Measurements from ENCODE around the gene LIMS2. TPM values are rescaled to one million over a fixed set of nuclear protein-coding genes. Genes with fewer than 3 reads are reported as not detected.

Gene LIMS2
- total RNA-seq, 1 experiment from 2014 or later: not detected

DNA sequence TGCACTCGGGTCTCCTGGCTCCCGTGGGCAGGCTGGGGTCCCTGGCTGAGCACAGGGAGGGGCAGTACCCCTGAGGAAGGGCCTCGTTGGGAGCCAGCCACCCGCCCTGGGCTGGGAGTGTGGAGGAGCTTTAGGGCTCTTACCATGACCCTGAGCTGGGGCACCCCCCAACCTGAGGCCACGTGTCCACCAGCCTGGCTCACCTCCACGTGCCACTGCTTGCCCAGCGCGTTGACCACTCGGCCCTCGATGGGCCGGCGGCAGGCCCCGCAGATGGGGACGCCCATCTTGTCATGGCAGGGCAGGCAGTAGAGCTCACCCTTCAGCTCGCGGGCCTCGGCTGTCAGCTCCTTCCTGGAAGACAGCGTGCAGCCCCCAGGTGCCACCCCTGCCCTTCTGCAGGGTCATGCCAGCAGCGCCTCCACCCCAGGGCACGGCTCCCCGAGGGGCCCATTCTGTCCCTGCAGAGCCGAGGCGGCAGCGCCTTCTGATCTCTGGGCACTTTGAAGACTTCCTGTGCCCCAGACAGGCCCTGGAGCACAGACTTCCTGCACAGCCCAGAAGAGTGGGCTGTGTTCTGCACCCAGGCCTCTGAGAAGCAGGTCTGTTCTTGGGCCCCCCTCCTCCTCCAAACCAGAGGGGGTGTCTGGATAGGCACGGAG lies 33.4 kb downstream of the LIMS2 start:
- no peak for DNase-seq (ENCODE audit: low read depth)
- in situ Hi-C loops (cut with HindIII; ENCODE audit: low pct_unique_long_range_greater_than_20kb, low sequenced_read_pairs): no loop called here

DNA sequence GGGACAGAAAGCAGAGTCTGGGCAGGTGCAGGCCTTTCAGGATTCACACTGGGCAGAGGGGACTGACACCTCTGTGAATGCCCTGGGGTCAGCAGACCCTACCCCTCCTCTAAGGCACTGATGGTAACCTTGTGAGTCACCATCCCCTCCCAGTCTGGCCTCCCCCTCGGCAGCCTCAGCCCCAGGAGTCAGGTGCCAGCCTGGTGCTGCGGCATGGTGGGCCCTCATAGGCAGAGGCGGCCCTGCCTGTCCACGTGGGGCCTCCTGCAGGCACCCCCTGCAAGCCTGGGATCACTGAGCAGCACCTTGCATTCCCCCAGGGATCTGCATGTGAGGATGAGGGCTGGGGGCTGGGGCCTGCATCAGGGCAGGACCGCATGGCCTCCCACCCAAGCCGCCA lies 34.2 kb downstream of the LIMS2 start:
- DNase-seq (ENCODE audit: low read depth): no peak
- in situ Hi-C loops (cut with HindIII; ENCODE audit: low pct_unique_long_range_greater_than_20kb, low sequenced_read_pairs): no loop called here

DNA sequence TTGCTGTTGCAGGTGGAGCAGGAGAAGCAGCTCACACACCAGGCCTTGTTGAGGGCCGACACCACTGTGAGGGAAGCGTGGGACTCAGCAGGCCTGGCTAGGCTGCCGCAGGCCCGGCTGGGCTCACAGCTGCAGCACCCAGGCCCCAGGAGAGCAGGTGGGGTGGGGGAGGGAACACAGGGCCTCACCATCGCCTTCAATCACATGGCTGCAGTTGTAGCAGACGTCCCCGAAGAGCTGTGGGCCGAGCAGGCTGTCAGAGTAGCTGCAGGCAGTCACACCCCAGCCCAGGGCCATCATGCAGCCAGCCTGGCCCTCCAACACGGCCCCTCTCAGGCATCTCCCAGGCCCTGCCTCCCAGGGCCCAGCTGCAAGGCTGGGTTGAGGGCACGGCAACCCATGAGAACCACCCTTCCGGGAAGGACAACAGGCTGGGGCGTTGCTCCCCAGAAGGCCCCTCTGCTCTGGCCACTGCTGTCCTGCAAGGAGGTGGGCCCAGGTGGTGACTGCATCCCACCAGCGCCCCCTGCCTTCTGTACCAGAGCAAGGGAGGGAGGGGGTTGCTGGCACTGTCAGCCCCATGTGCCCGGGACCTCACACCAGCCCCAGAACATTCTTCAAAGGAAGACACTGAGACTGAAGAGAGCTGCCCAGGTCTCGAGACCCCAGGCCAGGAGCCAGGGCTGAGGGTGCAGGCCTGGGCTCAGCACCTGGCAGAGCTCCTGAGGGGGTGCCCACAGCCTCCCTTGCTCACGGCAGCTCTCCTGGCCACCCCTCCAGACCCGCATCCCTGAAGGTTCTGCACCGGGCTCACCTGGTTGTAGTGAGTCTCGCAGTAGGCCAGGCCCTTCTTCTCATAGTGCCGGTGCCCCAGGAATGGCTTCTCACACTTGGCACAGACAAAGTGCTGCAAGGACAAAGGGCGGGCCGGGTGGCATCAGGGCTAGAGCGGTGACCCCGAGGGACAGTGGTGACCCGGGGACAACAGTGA lies 35.0 kb downstream of the LIMS2 start:
- in situ Hi-C loops (cut with HindIII; ENCODE audit: low pct_unique_long_range_greater_than_20kb, low sequenced_read_pairs): no loop called here

DNA sequence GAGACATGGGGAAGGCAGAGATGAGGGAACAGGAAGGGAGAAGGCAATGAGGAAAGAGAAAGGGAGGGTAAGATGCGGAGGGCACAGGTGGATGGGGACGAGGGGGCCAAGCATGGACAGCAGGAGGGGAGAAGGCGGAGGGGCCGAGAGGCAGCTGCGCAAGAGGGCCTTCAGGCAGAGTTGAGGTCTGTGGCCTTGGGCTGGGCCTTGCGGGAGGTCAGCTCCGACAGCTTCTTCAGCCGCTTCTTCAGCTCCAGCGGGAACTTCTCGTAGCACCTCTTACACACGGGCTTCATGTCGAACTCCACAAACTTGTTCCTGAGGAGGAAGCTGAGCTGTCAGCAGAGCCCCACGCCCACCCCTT lies 36.2 kb downstream of the LIMS2 start:
- in situ Hi-C loops (cut with HindIII; ENCODE audit: low pct_unique_long_range_greater_than_20kb, low sequenced_read_pairs): no loop called here
- no peak for DNase-seq (ENCODE audit: low read depth)

More for the DNA sequence above, 35.0 kb downstream of the LIMS2 start:
- DNase-seq (ENCODE audit: low read depth): no peak

DNA sequence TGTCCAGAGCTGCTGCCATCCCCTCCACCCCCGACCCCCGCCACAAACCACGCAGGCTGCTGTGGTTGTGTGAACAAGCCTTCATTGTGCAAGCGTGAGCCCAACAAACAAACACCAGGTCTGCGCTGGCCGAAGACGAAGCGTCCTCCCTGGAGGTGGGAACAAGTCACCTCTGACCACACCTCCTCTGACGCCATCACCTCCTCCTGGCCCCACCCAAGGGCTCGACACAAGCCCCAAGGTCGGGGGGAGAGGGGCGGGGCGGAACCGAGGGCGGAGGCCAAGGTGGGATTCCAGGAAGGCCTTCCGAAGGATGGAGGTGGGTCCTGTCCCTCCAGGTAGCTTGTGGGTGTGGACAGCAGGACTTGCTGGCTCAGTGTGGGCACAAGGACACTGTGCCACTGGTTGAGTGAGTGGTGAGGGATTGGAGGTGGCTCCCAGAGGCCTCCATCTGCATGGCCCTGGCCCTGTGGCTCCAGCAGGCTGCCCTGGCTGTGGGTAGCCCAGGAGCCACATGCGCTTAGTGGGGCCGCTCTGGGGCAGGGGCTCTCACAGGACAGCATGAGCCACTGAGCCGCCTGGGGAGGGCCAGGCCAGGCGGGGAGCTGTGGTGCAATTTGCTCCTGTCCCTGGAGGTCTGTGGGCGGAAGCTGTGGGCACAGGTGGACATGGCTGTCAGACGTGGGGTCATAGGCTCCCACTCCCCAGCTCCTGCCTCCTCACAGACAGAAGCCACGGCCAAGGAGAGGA lies 36.8 kb downstream of the LIMS2 start:
- in situ Hi-C loops (cut with HindIII; ENCODE audit: low pct_unique_long_range_greater_than_20kb, low sequenced_read_pairs): no loop called here

DNA sequence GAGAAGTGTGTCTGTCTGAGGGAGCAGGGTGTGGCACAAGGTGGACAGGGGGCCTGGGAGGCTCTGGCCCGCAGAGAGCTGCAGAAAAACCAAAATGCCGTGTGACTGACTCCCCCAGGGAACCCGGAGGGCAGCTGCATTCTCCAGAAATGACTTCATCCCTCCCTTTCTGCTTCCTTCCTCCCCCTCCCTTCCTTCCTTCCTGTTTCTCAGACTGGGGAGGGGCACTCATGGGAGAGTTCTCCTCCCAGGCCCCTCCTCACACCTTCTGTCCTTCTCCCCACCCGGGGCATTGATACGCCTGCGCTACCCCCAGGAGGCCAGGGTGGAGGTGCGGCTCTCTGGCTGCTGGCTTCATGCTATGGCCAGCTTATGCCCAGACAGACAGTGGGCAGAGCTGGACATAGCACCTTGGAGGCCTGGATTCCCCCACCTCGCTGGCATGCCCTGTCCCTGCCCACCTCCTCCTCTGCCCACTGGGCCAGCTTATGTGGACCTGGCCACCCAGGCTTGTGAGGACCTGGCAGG lies 37.5 kb downstream of the LIMS2 start:
- in situ Hi-C loops (cut with HindIII; ENCODE audit: low pct_unique_long_range_greater_than_20kb, low sequenced_read_pairs): no loop called here
- DNase-seq (ENCODE audit: low read depth): peak; percentile 14

More for the DNA sequence above, 36.8 kb downstream of the LIMS2 start:
- no peak for DNase-seq (ENCODE audit: low read depth)

DNA sequence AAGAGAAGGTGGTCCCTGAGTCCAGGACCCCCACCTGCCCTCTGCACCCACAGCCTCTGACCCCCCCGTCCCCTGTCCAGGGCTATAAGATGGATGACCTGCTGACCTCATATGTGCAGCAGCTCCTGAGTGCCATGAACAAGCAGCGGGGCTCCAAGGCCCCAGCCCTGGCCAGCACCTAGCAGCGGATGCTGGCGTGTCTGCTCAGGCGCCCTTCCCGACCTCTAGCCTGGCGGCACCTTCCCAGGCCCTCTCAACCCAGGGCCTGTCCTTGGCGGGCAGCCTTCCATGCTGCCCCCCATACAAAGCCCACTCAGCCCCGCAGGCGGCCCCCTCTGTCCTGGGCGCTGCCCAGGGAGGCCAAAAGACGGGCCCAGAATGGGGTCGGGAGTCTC lies 38.1 kb downstream of the LIMS2 start:
- in situ Hi-C loops (cut with HindIII; ENCODE audit: low pct_unique_long_range_greater_than_20kb, low sequenced_read_pairs): no loop called here
- DNase-seq (ENCODE audit: low read depth): no peak

DNA sequence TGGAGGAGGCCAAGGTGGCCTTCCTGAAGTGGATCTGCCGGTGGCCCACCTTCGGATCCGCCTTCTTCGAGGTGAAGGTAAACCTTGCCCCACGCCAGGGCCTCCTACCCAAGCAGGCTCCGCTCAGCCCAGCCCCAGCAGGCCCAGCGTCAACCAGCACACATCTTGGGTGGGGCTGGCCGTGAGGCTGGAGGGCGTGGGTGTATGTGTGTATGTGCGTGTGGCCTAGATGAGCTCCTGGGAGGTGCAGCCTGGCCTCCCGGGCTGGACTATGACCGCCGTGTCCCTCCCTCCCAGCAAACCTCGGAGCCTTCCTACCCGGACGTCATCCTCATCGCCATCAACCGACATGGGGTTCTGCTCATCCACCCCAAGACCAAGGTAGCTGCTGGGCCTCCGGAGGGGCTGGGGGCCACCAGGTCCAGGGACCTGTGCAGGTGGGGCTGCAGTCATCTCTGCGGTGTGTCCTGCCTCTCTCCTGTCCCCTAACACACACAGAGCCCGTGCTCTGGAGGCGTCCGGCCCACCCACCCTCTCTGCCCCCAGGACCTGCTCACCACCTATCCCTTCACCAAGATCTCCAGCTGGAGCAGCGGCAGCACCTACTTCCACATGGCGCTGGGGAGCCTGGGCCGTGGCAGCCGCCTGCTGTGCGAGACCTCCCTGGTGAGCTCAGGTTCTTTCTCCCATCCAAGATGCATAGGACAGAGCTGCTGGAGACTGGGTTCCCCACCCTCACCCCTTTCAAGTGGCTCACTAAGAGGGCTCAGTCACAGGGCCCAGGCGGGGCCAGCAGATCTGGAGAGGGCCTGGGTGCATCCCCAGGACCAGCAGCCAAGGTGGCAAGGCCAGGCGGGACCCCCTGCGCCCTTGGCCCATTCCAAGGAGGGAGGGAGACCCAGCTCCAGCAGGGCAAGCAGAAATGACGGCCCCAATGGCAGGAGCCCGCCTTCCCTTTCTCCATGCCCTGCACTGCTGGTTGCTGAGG lies 38.8 kb downstream of the LIMS2 start:
- DNase-seq (ENCODE audit: low read depth): no peak
- in situ Hi-C loops (cut with HindIII; ENCODE audit: low pct_unique_long_range_greater_than_20kb, low sequenced_read_pairs): no loop called here

DNA sequence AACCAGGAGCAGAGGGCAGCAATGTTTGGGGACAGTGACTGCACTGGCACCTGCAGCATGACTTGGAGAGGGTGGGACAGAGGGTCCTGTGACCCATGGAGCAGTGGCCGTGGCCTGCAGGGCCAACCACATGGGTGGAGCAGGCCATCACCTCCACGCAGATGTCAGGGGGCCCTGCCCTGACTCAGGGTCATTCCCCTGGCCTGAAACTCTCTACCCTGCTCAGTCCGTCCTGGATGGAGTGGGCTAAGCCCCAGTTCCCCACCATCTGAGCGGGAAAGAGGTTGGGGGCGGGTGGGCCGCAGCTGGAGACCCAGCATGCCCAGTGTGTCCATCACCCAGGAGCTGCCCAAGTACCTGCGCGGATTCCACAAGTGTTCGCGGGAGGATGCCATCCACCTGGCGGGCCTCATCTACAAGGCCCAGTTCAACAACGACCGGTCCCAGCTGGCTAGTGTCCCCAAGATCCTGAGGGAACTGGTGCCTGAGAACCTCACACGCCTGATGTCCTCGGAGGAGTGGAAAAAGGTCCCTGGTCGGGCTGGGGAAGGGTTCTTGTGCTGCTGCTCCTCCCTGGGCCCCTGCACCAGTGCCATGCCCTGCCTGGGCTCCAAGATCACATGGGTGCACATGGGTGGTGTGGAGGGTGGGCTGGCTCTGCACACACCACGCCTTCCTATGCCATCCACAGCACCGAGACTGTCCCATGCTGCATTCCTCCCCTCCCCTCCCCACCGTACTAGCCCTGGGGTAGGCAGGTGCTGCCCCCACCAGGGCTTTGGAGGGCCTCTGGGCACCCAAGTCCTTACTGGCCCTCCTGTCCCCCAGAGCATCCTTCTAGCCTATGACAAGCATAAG lies 39.7 kb downstream of the LIMS2 start:
- no peak for DNase-seq (ENCODE audit: low read depth)
- in situ Hi-C loops (cut with HindIII; ENCODE audit: low pct_unique_long_range_greater_than_20kb, low sequenced_read_pairs): no loop called here

DNA sequence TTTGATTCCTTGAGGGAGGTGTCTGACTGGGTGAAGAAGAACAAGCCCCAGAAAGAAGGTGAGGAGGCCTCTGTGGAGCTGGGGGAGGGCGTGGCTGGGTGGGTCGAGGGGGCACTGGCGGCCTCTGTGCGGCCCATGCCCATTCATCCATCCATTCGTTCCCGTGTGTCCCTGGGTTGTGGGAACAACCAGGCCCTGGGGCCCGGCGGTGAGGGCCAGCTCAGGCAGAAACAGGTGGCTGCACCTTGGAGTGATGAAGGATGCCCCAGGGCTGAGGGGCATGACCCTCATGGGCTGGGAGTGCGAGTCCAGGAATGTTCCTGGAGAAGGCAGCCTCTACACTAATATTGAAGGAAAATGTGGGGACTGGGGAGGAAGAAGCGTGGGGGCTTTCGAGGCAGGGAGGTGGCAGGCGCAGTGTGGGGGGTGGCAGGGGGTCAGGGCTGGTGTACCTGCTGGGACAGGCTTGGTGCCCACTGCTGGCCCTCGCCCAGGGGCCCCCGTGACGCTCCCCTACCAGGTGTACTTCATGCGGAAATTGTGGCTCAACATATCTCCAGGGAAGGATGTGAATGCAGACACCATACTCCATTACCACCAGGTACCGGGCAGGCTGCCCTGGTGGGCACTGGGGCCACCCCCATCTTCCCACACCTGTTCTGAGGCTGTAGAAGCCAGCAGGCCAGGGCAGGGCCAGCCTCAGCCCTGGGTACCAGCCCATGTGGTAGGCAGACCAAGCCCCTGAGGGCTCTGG lies 40.5 kb downstream of the LIMS2 start:
- DNase-seq (ENCODE audit: low read depth): no peak
- in situ Hi-C loops (cut with HindIII; ENCODE audit: low pct_unique_long_range_greater_than_20kb, low sequenced_read_pairs): no loop called here

DNA sequence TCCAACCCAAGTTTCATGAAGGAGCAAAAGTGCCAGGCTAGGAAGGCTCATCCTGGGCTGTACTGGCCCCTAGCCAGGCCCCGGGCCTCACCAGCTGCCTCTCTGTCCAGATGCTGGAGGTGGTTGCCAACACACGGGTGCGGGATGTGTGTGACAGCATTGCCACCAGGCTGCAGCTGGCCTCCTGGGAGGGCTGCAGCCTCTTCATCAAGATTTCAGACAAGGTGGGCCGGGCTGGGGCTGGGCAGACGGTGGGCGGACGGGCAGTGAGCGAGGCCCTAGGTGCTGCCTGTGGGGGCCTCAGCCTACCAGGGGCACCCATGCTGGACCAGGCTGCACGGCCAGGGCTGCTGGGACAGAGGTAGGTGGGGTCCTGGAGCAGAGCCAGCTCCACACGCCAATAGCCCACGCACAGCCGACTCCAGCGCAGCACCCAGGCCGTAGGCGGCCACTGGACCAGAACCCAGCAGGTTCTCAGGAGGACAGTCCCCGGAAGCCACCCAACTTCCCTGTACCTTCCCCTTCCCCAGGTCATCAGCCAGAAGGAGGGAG lies 41.2 kb downstream of the LIMS2 start:
- DNase-seq (ENCODE audit: low read depth): no peak
- in situ Hi-C loops (cut with HindIII; ENCODE audit: low pct_unique_long_range_greater_than_20kb, low sequenced_read_pairs): no loop called here

DNA sequence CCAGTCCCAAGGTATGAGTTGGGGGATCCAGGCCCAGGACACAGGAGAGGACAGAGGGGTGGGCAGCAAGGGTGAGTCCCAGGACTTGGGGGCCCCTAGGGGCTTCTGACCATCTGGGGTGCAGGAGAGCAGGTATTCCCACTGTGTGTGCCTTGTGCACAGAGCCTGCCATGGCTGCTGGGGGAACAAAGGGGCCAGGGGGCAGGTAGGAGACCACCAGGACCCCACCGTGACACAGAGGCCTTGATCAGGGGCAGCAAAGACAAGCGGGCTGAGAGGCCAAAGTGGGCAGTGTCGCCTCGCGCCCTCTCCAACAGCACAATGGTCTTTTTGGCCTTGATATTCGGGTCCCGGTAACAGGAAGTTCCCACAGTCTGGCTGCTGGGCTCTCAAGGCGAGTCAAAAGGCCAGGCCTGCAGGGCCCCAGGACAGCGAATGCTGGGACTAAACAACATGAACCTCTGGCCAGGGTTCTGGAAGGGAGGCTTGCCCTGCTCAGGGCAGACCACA lies 41.7 kb downstream of the LIMS2 start:
- in situ Hi-C loops (cut with HindIII; ENCODE audit: low pct_unique_long_range_greater_than_20kb, low sequenced_read_pairs): no loop called here
- DNase-seq (ENCODE audit: low read depth): no peak

DNA sequence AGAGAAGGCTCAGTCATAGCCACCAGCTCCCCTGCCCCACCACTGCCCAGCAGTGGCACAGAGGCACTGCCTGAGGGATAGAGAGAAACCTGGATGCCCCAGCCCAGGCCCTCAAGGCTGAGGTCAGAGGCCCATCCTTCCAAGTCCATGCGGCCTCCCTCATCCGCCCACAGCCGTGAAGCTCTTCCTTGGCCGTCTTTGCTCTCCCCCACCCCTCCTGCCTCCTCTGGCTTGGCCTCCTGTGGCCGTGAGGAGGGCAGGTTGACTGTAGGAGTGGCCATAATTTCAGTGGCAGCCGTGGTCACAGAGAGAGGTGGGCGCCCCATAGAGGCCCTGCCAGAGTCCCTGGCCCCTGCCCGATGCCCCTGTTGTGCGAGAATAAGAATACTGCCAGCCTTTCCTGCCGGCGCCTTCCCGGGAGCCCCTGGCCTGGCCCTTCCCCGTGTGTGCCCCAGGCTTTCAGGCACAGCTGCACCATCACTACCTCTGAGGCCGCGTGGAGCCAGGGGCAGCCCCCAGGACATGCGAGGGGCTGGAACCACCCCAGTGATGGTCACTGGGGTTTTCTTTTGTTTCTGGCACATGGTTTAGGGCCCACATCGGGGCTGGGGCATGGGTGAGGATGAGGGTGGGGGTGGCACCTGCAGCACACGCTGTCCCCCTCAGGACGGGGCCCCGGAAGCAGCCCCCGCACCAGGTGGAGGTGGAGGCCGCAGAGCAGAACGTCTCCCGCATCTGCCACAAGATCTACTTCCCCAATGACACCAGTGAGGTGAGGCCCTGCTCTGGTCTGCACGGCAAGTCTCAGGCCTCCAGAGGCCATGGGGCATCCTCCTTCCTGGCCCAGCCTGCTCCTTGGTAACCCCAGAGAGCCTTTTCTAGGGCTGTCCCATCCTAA lies 42.5 kb downstream of the LIMS2 start:
- in situ Hi-C loops (cut with HindIII; ENCODE audit: low pct_unique_long_range_greater_than_20kb, low sequenced_read_pairs): no loop called here
- no peak for DNase-seq (ENCODE audit: low read depth)

DNA sequence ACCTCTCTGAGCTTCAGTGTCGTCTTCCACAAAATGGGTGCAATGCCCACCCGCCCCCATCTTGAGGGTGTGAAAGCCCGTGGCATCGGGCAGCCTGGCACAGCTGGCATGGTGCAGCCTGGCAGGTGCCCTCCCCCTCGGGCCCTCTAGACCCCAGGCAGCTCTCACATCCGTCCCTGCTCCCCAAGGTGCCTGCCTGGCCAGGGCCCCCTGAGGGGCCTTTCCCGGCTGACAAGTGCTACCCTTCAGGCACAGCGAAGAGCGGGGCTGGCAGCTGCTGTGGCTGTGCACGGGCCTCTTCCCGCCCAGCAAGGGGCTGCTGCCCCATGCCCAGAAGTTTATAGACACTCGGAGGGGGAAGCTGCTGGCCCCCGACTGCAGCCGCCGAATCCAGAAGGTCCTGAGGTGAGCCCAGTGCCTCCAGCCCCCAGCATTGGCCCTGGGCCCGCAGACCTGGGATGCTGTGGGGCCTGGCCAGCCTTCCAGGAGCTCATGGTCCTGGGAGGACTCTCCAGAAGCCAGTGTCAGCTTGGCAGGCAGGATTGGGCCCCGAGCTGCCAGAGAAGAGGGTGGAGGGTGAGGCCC lies 43.2 kb downstream of the LIMS2 start:
- no peak for DNase-seq (ENCODE audit: low read depth)
- in situ Hi-C loops (cut with HindIII; ENCODE audit: low pct_unique_long_range_greater_than_20kb, low sequenced_read_pairs): no loop called here

Measured in Caki2 (cell line).